Activated T-cell treated with anti-CD3 and anti-CD28 coated beads, Interleukin-2, amount 50 U/mL, for 24 hours (primary cell): ENCODE results near the gene ASL.
"Not testable (repeated sequence)": the region's sequence is repeated elsewhere in the genome, so short reads cannot be mapped to it uniquely, and the experiment has no call there.

Experiments used
- DNase-seq: peaks from one replicate; pipeline ENCODE4 v3.0.0-alpha.2; 2020
- H3K27ac Mint-ChIP-seq: 2 replicates; pipeline ENCODE4 v1.8.0; 2020; ENCODE audit warnings: mild to moderate bottlenecking, mixed read lengths
- H3K27me3 Mint-ChIP-seq: 2 replicates; pipeline ENCODE4 v1.8.0; 2020; ENCODE audit warnings: mixed read lengths
- H3K36me3 Mint-ChIP-seq: 2 replicates; pipeline ENCODE4 v1.8.0; 2020; ENCODE audit warnings: low read depth, mixed read lengths
- H3K4me1 Mint-ChIP-seq: 2 replicates; pipeline ENCODE4 v1.8.0; 2020; ENCODE audit warnings: low read depth, mixed read lengths
- H3K4me3 Mint-ChIP-seq: 2 replicates; pipeline ENCODE4 v1.8.0; 2020; ENCODE audit warnings: mild to moderate bottlenecking, moderate library complexity, mixed read lengths
- H3K9me3 Mint-ChIP-seq: 2 replicates; pipeline ENCODE4 v1.8.0; 2020; ENCODE audit warnings: mixed read lengths

The ASL gene

DNA sequence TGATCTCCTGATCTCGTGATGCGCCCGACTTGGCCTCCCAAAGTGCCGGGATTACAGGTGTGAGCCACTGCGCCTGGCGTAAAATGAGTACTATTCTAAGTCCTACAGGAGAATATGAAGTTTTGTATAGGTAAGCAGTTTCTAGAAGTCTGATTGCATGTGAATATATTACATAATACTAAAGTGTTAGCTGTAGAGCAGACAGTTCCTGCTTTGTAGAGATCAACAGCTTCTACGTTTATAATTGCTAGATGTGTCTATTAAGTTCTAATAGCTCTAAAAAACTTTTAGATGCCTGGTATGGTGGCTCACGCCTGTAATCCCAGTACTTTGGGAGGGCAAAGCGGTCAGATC, 47.5 kb downstream of the ASL start:
- DNase-seq, result no peak
- no peaks in the 10 kb centered on the region for H3K9me3 Mint-ChIP-seq
- H3K27me3 Mint-ChIP-seq, result no peaks in the 10 kb centered on the region
- H3K27ac Mint-ChIP-seq, result no peak overlapping the region
- H3K36me3 Mint-ChIP-seq, result peaks cover 67% of the 10 kb centered on the region
- H3K4me3 Mint-ChIP-seq, result no peak overlapping the region
- H3K4me1 Mint-ChIP-seq, result peaks cover 62% of the 10 kb centered on the region

DNA sequence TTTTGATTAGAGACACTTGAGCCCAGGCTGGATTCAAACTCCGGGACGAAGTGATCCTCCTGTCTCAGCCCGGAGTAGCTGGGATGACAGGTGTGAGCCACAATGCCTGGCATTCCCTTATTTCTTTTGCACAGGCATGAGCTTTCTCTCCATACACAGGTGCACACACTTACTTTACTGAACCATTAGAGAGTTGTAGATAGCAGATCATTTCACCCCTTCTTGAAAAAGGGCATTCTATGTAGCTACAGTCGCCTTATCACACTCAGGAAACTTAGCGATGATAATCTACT, 48.9 kb downstream of the ASL start:
- Mint-ChIP-seq H3K36me3 (peaks cover 62% of the 10 kb centered on the region), H3K4me1 (peaks cover 48% of the 10 kb centered on the region), H3K27ac (peak overlapping the region; percentile 20)
- H3K4me3 Mint-ChIP-seq, H3K9me3 Mint-ChIP-seq, H3K27me3 Mint-ChIP-seq, DNase-seq: not testable (repeated sequence)

- Mint-ChIP-seq H3K27ac (peak overlapping the region; percentile 58), H3K4me1 (peaks cover 49% of the 10 kb centered on the region), H3K27me3 (no peaks in the 10 kb centered on the region), H3K9me3 (no peaks in the 10 kb centered on the region), H3K4me3 (no peak overlapping the region), H3K36me3 (peaks cover 61% of the 10 kb centered on the region)
- DNase-seq, result no peak
Observed at GRCh38 chr7:66125052-66125694, 49.6 kb downstream of the ASL start.

- not testable (repeated sequence) for DNase-seq, H3K9me3 Mint-ChIP-seq, H3K27me3 Mint-ChIP-seq, H3K4me3 Mint-ChIP-seq
- Mint-ChIP-seq H3K4me1 (peaks cover 46% of the 10 kb centered on the region), H3K27ac (peak overlapping the region; percentile 58), H3K36me3 (peaks cover 63% of the 10 kb centered on the region)
Observed at GRCh38 chr7:66125781-66126352, 50.2 kb downstream of the ASL start.

DNA sequence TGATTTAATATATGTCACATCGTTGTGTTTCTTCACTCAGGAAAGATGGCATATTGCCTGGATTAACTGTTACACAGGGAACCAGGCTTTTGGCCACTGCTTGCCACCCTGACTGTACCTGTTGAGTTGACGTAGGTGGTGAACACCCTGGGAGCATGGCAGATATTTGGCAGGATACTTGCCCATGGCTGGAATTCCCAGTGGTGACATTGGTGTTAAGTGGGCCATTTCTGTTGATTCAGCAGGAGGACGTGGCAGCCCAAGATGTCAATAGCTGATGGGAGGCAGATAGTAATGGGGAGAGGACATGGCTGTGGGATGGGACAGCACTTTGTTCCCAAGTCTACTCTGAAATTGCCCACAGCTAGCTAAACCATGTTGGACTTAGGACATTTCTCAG, 51.6 kb downstream of the ASL start:
- not testable (repeated sequence) for H3K27ac Mint-ChIP-seq, H3K27me3 Mint-ChIP-seq, H3K9me3 Mint-ChIP-seq, DNase-seq, H3K4me3 Mint-ChIP-seq
- peaks cover 44% of the 10 kb centered on the region for H3K4me1 Mint-ChIP-seq
- H3K36me3 Mint-ChIP-seq, result peaks cover 64% of the 10 kb centered on the region

DNA sequence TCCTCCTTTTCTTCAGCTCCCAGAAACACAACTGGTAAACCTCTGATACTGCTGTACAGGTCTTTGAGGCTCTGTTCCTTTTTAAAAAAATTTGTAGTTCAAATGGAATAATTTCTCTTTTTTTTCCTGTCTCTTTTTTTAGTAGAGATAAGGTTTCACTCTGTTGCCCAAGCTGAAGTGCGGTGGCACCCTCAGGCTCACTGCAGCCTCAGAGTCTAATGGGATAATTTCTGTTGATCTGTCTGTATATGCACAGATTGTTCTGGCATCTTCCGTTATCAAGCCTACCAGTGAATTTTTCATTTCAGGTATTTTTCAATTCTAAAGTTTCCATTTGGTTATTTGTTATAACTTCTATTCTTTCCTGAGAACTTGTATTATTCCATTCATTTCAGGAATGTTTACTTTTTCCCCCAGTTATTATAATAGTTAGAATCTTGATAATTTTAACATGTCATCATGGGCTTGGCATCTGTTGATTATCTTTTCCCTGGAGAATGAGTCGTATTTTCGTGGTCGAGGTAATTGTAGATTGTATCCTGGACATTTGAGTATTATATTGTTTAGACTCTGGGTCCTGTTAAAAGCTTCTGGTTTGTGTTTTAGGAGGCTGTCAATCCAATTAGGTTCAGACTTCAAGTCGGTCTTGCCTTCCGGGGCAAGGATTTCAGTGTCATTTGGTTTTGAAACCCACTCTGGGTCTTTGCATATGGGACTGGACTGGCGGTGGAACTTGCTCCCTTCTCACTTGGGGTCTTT, 63.6 kb downstream of the ASL start:
- H3K27me3 Mint-ChIP-seq, result no peaks in the 10 kb centered on the region
- H3K4me3 Mint-ChIP-seq, result no peak overlapping the region
- H3K4me1 Mint-ChIP-seq, result peaks cover 12% of the 10 kb centered on the region
- H3K27ac Mint-ChIP-seq, result peak overlapping the region; percentile 13
- DNase-seq, result no peak
- H3K36me3 Mint-ChIP-seq, result peaks cover 95% of the 10 kb centered on the region
- H3K9me3 Mint-ChIP-seq, result no peaks in the 10 kb centered on the region

DNA sequence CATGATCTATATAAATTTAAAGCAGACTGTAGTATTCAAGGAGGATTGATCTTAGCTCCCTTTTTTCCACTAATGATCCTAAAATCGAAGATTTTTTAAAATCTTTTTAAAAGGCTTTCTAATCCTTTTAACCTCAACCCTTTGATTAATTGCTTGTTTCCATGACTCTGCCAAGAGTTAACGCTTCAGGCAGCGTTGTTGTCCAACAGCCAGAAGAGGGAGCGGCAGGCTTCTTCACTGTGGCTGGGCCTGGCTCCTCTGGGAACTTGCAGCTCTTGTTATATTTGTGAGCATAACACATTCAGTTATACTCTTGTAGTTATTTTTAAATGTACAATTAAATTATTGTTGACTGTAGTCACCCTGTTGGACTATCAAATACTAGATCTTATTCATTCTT, 65.3 kb downstream of the ASL start:
- H3K27ac Mint-ChIP-seq, result peak overlapping the region; percentile 26
- DNase-seq, result no peak
- peaks cover 13% of the 10 kb centered on the region for H3K4me1 Mint-ChIP-seq
- no peaks in the 10 kb centered on the region for H3K9me3 Mint-ChIP-seq
- H3K36me3 Mint-ChIP-seq, result peaks cover 96% of the 10 kb centered on the region
- H3K4me3 Mint-ChIP-seq, result no peak overlapping the region
- H3K27me3 Mint-ChIP-seq, result no peaks in the 10 kb centered on the region

DNA sequence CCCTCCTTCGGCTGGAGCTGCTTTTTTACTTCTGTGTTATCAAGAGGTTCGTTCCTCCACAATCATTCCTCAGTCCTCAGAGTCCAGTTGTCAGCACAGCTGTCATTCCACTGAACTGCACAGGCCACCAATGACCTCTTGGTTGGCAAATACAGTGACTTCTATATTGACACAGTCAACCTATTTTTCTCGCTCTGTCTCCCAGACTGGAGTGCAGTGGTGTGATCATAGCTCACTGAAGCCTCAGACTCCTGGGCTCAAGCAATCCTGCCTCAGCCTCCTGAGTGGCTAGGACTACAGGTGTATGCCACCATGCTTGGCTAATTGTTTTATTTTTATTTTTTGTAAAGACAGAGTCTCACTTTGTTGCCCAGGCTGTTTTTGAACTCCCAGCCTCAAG, 66.7 kb downstream of the ASL start:
- Mint-ChIP-seq H3K27me3 (no peaks in the 10 kb centered on the region), H3K36me3 (peaks cover 98% of the 10 kb centered on the region), H3K9me3 (no peaks in the 10 kb centered on the region), H3K27ac (no peak overlapping the region), H3K4me1 (peaks cover 23% of the 10 kb centered on the region), H3K4me3 (no peak overlapping the region)
- DNase-seq, result no peak

DNA sequence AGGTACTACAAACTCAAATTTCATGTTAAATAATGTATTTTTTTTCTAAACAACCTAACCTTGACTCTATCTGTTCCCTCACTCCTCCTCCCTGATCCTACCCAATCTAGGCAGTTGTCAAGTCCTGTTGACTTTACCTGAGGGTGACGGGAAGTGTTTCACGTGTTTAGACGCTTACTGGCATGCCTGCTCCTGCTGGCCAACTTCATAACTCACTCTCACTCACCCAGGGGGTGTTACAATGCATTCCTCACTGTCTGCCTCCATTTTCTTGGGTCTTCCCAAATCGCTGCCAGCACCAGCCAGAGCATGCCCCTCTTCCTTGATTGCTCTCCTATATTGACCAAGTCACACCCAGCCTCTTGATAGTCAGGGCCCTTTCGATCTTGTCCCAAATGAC, 67.4 kb downstream of the ASL start:
- Mint-ChIP-seq H3K36me3 (peaks cover 98% of the 10 kb centered on the region), H3K27ac (no peak overlapping the region), H3K9me3 (no peaks in the 10 kb centered on the region), H3K4me3 (no peak overlapping the region), H3K4me1 (peaks cover 30% of the 10 kb centered on the region), H3K27me3 (no peaks in the 10 kb centered on the region)
- DNase-seq, result no peak
